A549 (cell line): Measurements from ENCODE around the gene APOH. TPM values are rescaled to one million over a fixed set of nuclear protein-coding genes. Genes with fewer than 3 reads are reported as not detected.

Experiments
- ATAC-seq, 2 experiments: fragments of 200-7000 bp in 1 of 2; fragments of >200 bp in 1 of 2; cut with Nextera tagmentation in 1 of 2; cut with Tn5 transposase in 1 of 2; 3 replicates each; pipeline versions ENCODE4 v1.8.0 to v1.9.1; 2018 to 2020; ENCODE audit warnings: mild to moderate bottlenecking in 1 of 2, moderate library complexity in 1 of 2
- CTCF ChIA-PET: fragments of 300-600 bp; sonication (Branson Sonifier 250); formaldehyde crosslinking; extraction: SDS; loops from one replicate; lab custom pipeline; 2021; ENCODE audit warnings: antibody characterized with exemption, inconsistent platforms; lab: Yijun Ruan, JAX
- POLR2A ChIA-PET: fragments of 350-600 bp; formaldehyde crosslinking; extraction: SDS; loops from one replicate; lab custom pipeline; 2021; ENCODE audit warnings: antibody characterized with exemption, inconsistent platforms; lab: Yijun Ruan, JAX
- DNase-seq, 2 experiments: peaks; one replicate each; pipeline versions ENCODE4 v3.0.0 to v3.0.0-alpha.2; 2011 to 2016; ENCODE audit warnings: low read depth in 1 of 2, low spot score in 1 of 2
- FAIRE-seq: peaks from 2 replicates; lab custom pipeline; 2011; peaks lifted over from hg19 to GRCh38; lab: Jason Lieb, UNC
- H3K27ac ChIP-seq, 2 experiments: fragments of >200 bp; sonication (Bioruptor Twin); formaldehyde crosslinking; 3 replicates each; pipeline ENCODE4 v1.5.1; 2016 to 2017
- H3K4me1 ChIP-seq: fragments of >200 bp; sonication (Bioruptor Twin); formaldehyde crosslinking; 3 replicates; pipeline ENCODE4 v1.6.1; 2016
- H3K4me2 ChIP-seq: fragments of >200 bp; sonication (Bioruptor Twin); formaldehyde crosslinking; 3 replicates; pipeline ENCODE4 v1.6.1; 2016
- H3K4me3 ChIP-seq: fragments of >200 bp; sonication (Bioruptor Twin); formaldehyde crosslinking; 3 replicates; pipeline ENCODE4 v1.5.1; 2016
- H3K9me3 ChIP-seq: fragments of >200 bp; sonication (Bioruptor Twin); formaldehyde crosslinking; 3 replicates; pipeline ENCODE4 v1.6.1; 2016
- CEBPB ChIP-seq, 2 experiments: fragments of >200 bp in 1 of 2; sonication (Bioruptor Twin) in 1 of 2; formaldehyde crosslinking in 1 of 2; IDR thresholded peaks; 2 replicates each; pipeline ENCODE4 v1.6.1; 2012 to 2016
- EP300 ChIP-seq, 2 experiments: fragments of >200 bp; sonication (Bioruptor Twin); formaldehyde crosslinking; IDR thresholded peaks; 2 replicates in 1 of 2; 3 replicates in 1 of 2; pipeline ENCODE4 v1.6.1; 2016 to 2017
- ESRRA ChIP-seq: fragments of 150-350 bp; IDR thresholded peaks from 2 replicates; pipeline ENCODE4 v1.6.1; 2014; ENCODE audit warnings: mild to moderate bottlenecking, low read length, borderline replicate concordance
- FOSB ChIP-seq: fragments of 250-450 bp; sonication (Bioruptor Pico); IDR thresholded peaks from 2 replicates; pipeline ENCODE4 v1.5.0; 2020; ENCODE audit warnings: mild to moderate bottlenecking, moderate library complexity
- FOSL2 ChIP-seq, 2 experiments: fragments of 450-650 bp in 1 of 2; fragments of >200 bp in 1 of 2; sonication (Bioruptor Twin) in 1 of 2; formaldehyde crosslinking; IDR thresholded peaks; 2 replicates each; pipeline versions ENCODE4 v1.5.0 to v1.6.1; 2016 to 2020; ENCODE audit warnings: mild to moderate bottlenecking in 1 of 2, moderate library complexity in 1 of 2
- FOXS1 ChIP-seq: fragments of 250-450 bp; sonication (Bioruptor Pico); IDR thresholded peaks from 2 replicates; pipeline ENCODE4 v1.5.0; 2020; ENCODE audit warnings: mild to moderate bottlenecking, moderate library complexity
- GATA3 ChIP-seq: IDR thresholded peaks from 2 replicates; pipeline ENCODE4 v1.6.1; 2012; ENCODE audit warnings: borderline replicate concordance
- HEYL ChIP-seq: fragments of 250-450 bp; sonication (Bioruptor Pico); IDR thresholded peaks from 2 replicates; pipeline ENCODE4 v1.8.0; 2021; ENCODE audit warnings: mild to moderate bottlenecking, moderate library complexity
- JUN ChIP-seq, 2 experiments: fragments of >200 bp; sonication (Bioruptor Twin); formaldehyde crosslinking; IDR thresholded peaks; 2 replicates in 1 of 2; 3 replicates in 1 of 2; pipeline ENCODE4 v1.6.1; 2016 to 2017
- JUNB ChIP-seq: fragments of >200 bp; sonication (Bioruptor Twin); formaldehyde crosslinking; IDR thresholded peaks from 2 replicates; pipeline ENCODE4 v1.6.1; 2016
- MAFK ChIP-seq: fragments of 450-650 bp; IDR thresholded peaks from 2 replicates; pipeline ENCODE4 v1.6.1; 2014; ENCODE audit not compliant: partially characterized antibody
- NFE2L2 ChIP-seq: fragments of 150-350 bp; conservative IDR thresholded peaks from 2 replicates; pipeline ENCODE4 v1.6.1; 2014; ENCODE audit warnings: low read length
- POLR2A ChIP-seq: IDR thresholded peaks from 2 replicates; pipeline ENCODE4 v1.6.1; 2012; ENCODE audit warnings: mild to moderate bottlenecking, low read length
- RAD21 ChIP-seq, 2 experiments: fragments of >200 bp in 1 of 2; sonication (Bioruptor Twin) in 1 of 2; formaldehyde crosslinking in 1 of 2; IDR thresholded peaks in 1 of 2; conservative IDR thresholded peaks in 1 of 2; 2 replicates in 1 of 2; 3 replicates in 1 of 2; pipeline ENCODE4 v1.6.1; 2012 to 2018; ENCODE audit warnings: inconsistent platforms in 1 of 2
- SMC3 ChIP-seq: fragments of >200 bp; sonication (Bioruptor Twin); formaldehyde crosslinking; IDR thresholded peaks from 3 replicates; pipeline ENCODE4 v1.6.1; 2018; ENCODE audit warnings: inconsistent platforms
- TP53 ChIP-seq: fragments of 250-450 bp; sonication (Bioruptor Pico); IDR thresholded peaks from 2 replicates; pipeline ENCODE4 v1.5.0; 2021; ENCODE audit warnings: mild to moderate bottlenecking, moderate library complexity
- ZNF302 ChIP-seq: fragments of 250-450 bp; sonication (Bioruptor Pico); IDR thresholded peaks from 2 replicates; pipeline ENCODE4 v1.9.0; 2021; ENCODE audit warnings: inconsistent platforms, mild to moderate bottlenecking, moderate library complexity
- WGBS: methylation state at CpG from one replicate; pipeline ENCODE4 v1.1.6; 2017; ENCODE audit errors: missing lambda C conversion rate; 5-methylcytosine and 5-hydroxymethylcytosine counted together
- polyA plus RNA-seq, 4 experiments: library from polyadenylated mRNA; depleted of rRNA in 3 of 4; stranded (reverse); fragments of >200 nt; fragmentation: RNase III in 1 of 4; extraction: RNeasy Plus Mini Kit Qiagen cat#74134 plus additional on column Dnase treatment in 1 of 4; gene quantifications; 2 replicates in 3 of 4; 3 replicates in 1 of 4; pipeline ENCODE4 v1.2.3, GENCODE V29; 2011 to 2017
- TF ChIP-seq, protein P1 (sequence below): fragments of 250-450 bp; sonication (Bioruptor Pico); IDR thresholded peaks from 2 replicates; pipeline ENCODE4 v1.5.0; 2021; ENCODE audit warnings: mild to moderate bottlenecking, moderate library complexity, borderline replicate concordance
- TF ChIP-seq, protein P2 (sequence below): fragments of >200 bp; sonication (Bioruptor Twin); formaldehyde crosslinking; IDR thresholded peaks from 2 replicates; pipeline ENCODE4 v1.6.1; 2016
- TF ChIP-seq, protein P3 (sequence below): IDR thresholded peaks from 2 replicates; pipeline ENCODE4 v1.6.1; 2012
- TF ChIP-seq, protein P4 (sequence below): fragments of >200 bp; sonication (Bioruptor Twin); formaldehyde crosslinking; IDR thresholded peaks from 3 replicates; pipeline ENCODE4 v1.5.1; 2016
- TF ChIP-seq, protein P5 (sequence below): IDR thresholded peaks from 2 replicates; pipeline ENCODE4 v1.6.1; 2012
- TF ChIP-seq, protein P6 (sequence below): fragments of 150-350 bp; IDR thresholded peaks from 2 replicates; pipeline ENCODE4 v1.6.1; 2014; ENCODE audit warnings: low read depth, mild to moderate bottlenecking, low read length
- TF ChIP-seq, protein P7 (sequence below): fragments of >200 bp; sonication (Bioruptor Twin); formaldehyde crosslinking; IDR thresholded peaks from 3 replicates; pipeline ENCODE4 v1.6.1; 2016

APOH gene
- polyA plus RNA-seq, 2 of the 4 experiments (the other 2 are of a cell fraction): 6.9 to 26.1 TPM

DNA sequence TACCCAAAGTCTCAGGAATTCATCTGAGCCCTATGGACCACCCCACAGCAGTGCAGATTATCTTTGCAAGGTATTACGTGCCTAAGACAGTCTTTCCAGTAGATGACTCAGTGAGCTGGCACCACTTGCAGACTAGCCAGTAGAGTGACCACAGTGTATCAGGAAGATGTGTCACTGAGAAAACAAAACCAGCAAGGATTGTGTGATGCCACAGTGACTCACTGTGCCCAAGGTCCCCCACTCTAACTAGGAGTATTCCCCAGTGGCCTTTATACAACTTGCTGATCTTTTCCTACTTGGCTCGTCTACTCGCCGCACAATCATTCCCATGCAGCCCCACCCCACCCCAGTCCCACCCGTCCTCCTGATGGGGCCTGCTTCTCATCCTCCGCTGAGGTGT is 46.4 kb upstream of the APOH start:
- peaks cover 12% of the 10 kb centered on the region for H3K9me3 ChIP-seq

More for the DNA sequence above, 46.4 kb upstream of the APOH start:
- peak; percentile 94 to 97 for ATAC-seq
- CTCF ChIA-PET: interaction anchor here (0.7 to 5.2 kb wide), 16 partner anchors 9 to 398 kb away, joined by 3 to 31 read pairs (median 5); partner anchors contain the start of gene PRKCA
- H3K4me2 ChIP-seq: peak overlapping the region; percentile 78
- no peak overlapping the region for H3K4me3 ChIP-seq
- H3K27ac ChIP-seq: peak overlapping the region; percentile 91 to 92
- POLR2A ChIA-PET: interaction anchor here (0.8 to 1.4 kb wide), 2 partner anchors 27 to 233 kb away, joined by 3 to 4 read pairs; partner anchors contain the start of gene PRKCA
- 2% methylated on average over 5 of the region's 6 CpGs for WGBS
- DNase-seq: peak; percentile 97 to 98
- H3K4me1 ChIP-seq: peaks cover 59% of the 10 kb centered on the region
- FAIRE-seq: peak; percentile 98
- TF ChIP-seq, protein P1, sequence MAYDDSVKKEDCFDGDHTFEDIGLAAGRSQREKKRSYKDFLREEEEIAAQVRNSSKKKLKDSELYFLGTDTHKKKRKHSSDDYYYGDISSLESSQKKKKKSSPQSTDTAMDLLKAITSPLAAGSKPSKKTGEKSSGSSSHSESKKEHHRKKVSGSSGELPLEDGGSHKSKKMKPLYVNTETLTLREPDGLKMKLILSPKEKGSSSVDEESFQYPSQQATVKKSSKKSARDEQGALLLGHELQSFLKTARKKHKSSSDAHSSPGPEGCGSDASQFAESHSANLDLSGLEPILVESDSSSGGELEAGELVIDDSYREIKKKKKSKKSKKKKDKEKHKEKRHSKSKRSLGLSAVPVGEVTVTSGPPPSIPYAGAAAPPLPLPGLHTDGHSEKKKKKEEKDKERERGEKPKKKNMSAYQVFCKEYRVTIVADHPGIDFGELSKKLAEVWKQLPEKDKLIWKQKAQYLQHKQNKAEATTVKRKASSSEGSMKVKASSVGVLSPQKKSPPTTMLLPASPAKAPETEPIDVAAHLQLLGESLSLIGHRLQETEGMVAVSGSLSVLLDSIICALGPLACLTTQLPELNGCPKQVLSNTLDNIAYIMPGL (CRISPR knock-in tag): no peak
- TF ChIP-seq ESRRA (no peak), RAD21 (conservative IDR thresholded peaks at IDR 0.05 in 1 of 2, IDR thresholded peaks at IDR 0.05 in 1 of 2) (peak; percentile 70 to 87), EP300 (IDR thresholded peaks at IDR 0.05) (peak; percentile 95 to 97), MAFK (peak; percentile 49), GATA3 (peak; percentile 97), ZNF302 (no peak), NFE2L2 (no peak), HEYL (CRISPR knock-in tag) (no peak), TP53 (no peak), CEBPB (IDR thresholded peaks at IDR 0.05) (peak; percentile 71 to 89), JUN (IDR thresholded peaks at IDR 0.05) (peak; percentile 96 to 97; a peak in 4 of 5 replicates), JUNB (peak; percentile 100), FOXS1 (peak; percentile 87; the same call in 1 of the 2 replicates), FOSL2 (IDR thresholded peaks at IDR 0.05) (peak; percentile 100), FOSL2 (CRISPR knock-in tag; IDR thresholded peaks at IDR 0.05) (peak; percentile 99), POLR2A (no peak), SMC3 (peak; percentile 87), FOSB (CRISPR knock-in tag) (no peak)
- TF ChIP-seq, protein P2, sequence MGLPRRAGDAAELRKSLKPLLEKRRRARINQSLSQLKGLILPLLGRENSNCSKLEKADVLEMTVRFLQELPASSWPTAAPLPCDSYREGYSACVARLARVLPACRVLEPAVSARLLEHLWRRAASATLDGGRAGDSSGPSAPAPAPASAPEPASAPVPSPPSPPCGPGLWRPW: peak; percentile 34; the same call in 1 of the 2 replicates
- TF ChIP-seq, protein P3, sequence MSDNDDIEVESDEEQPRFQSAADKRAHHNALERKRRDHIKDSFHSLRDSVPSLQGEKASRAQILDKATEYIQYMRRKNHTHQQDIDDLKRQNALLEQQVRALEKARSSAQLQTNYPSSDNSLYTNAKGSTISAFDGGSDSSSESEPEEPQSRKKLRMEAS: peak; percentile 91
- TF ChIP-seq, protein P4, sequence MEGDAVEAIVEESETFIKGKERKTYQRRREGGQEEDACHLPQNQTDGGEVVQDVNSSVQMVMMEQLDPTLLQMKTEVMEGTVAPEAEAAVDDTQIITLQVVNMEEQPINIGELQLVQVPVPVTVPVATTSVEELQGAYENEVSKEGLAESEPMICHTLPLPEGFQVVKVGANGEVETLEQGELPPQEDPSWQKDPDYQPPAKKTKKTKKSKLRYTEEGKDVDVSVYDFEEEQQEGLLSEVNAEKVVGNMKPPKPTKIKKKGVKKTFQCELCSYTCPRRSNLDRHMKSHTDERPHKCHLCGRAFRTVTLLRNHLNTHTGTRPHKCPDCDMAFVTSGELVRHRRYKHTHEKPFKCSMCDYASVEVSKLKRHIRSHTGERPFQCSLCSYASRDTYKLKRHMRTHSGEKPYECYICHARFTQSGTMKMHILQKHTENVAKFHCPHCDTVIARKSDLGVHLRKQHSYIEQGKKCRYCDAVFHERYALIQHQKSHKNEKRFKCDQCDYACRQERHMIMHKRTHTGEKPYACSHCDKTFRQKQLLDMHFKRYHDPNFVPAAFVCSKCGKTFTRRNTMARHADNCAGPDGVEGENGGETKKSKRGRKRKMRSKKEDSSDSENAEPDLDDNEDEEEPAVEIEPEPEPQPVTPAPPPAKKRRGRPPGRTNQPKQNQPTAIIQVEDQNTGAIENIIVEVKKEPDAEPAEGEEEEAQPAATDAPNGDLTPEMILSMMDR: peak; percentile 48
- TF ChIP-seq, protein P5, sequence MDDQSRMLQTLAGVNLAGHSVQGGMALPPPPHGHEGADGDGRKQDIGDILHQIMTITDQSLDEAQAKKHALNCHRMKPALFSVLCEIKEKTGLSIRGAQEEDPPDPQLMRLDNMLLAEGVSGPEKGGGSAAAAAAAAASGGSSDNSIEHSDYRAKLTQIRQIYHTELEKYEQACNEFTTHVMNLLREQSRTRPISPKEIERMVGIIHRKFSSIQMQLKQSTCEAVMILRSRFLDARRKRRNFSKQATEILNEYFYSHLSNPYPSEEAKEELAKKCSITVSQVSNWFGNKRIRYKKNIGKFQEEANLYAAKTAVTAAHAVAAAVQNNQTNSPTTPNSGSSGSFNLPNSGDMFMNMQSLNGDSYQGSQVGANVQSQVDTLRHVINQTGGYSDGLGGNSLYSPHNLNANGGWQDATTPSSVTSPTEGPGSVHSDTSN: peak; percentile 75
- TF ChIP-seq, protein P6, sequence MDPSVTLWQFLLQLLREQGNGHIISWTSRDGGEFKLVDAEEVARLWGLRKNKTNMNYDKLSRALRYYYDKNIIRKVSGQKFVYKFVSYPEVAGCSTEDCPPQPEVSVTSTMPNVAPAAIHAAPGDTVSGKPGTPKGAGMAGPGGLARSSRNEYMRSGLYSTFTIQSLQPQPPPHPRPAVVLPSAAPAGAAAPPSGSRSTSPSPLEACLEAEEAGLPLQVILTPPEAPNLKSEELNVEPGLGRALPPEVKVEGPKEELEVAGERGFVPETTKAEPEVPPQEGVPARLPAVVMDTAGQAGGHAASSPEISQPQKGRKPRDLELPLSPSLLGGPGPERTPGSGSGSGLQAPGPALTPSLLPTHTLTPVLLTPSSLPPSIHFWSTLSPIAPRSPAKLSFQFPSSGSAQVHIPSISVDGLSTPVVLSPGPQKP: no peak
- TF ChIP-seq, protein P7, sequence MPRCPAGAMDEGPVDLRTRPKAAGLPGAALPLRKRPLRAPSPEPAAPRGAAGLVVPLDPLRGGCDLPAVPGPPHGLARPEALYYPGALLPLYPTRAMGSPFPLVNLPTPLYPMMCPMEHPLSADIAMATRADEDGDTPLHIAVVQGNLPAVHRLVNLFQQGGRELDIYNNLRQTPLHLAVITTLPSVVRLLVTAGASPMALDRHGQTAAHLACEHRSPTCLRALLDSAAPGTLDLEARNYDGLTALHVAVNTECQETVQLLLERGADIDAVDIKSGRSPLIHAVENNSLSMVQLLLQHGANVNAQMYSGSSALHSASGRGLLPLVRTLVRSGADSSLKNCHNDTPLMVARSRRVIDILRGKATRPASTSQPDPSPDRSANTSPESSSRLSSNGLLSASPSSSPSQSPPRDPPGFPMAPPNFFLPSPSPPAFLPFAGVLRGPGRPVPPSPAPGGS: peak; percentile 94; the same call in 2 of the 3 replicates
